GM12872 (cell line): Measurements from ENCODE around the gene KCNG2.

Experiments
- CTCF ChIP-seq: IDR thresholded peaks from 3 replicates; pipeline ENCODE4 v1.5.1; 2011; ENCODE audit warnings: low read depth, mild to moderate bottlenecking, low read length, moderate library complexity; ENCODE audit not compliant: insufficient read depth

The KCNG2 gene

GRCh38 chr18:79792988-79793355 is 4.8 kb upstream of the KCNG2 start:
- no peak for TF ChIP-seq CTCF

- no peak for TF ChIP-seq CTCF
These were observed 2.9 kb upstream of the KCNG2 start for GRCh38 chr18:79794846-79795245.

GRCh38 chr18:79795446-79795845 is 2.3 kb upstream of the KCNG2 start:
- no peak for TF ChIP-seq CTCF

- no peak for TF ChIP-seq CTCF
These were observed 1.7 kb upstream of the KCNG2 start for GRCh38 chr18:79796016-79796415.

GRCh38 chr18:79796531-79797405 is 970 bp upstream of the KCNG2 start:
- TF ChIP-seq CTCF, result no peak

- TF ChIP-seq CTCF, result no peak
These were observed 734 bp downstream of the KCNG2 start for GRCh38 chr18:79798346-79798998.

- no peak for TF ChIP-seq CTCF
These were observed 1.2 kb downstream of the KCNG2 start for GRCh38 chr18:79798999-79799370.
